ENCODE data around the gene ATP9B.
"Not testable (repeated sequence)": the region's sequence is repeated elsewhere in the genome, so short reads cannot be mapped to it uniquely, and the experiment has no call there.

Gene ATP9B

GRCh38 chr18:79166702-79167101 is 97.5 kb downstream of the ATP9B start:
- H3K36me3 ChIP-seq (ENCODE audit: control insufficient read depth, insufficient read depth, low read length): peaks cover 2% of the 10 kb centered on the region; the same call in 1 of the 2 replicates
- no peak for TF ChIP-seq CTCF (IDR thresholded peaks at IDR 0.05; ENCODE audit: insufficient read depth, low read length, poor library complexity, severe bottlenecking)
- no peak for DNase-seq (ENCODE audit: extremely low read depth, insufficient read length)

GRCh38 chr18:79167526-79168190 is 98.5 kb downstream of the ATP9B start:
- H3K4me3 ChIP-seq (replicated peaks; ENCODE audit: low read depth, low read length): no peak overlapping the region
- peaks cover 2% of the 10 kb centered on the region; the same call in 1 of the 2 replicates for H3K36me3 ChIP-seq (ENCODE audit: control insufficient read depth, insufficient read depth, low read length)
- H3K27me3 ChIP-seq (replicated peaks; ENCODE audit: control insufficient read depth, insufficient read depth, low read length): no peaks in the 10 kb centered on the region
- DNase-seq (ENCODE audit: extremely low read depth, insufficient read length): no peak
- no peak for TF ChIP-seq CTCF (IDR thresholded peaks at IDR 0.05; ENCODE audit: insufficient read depth, low read length, poor library complexity, severe bottlenecking)

More at GRCh38 chr18:79166702-79167101, 97.5 kb downstream of the ATP9B start:
- Histone ChIP-seq H3K4me3 (replicated peaks; ENCODE audit: low read depth, low read length) (no peak overlapping the region), H3K27me3 (replicated peaks; ENCODE audit: control insufficient read depth, insufficient read depth, low read length) (no peaks in the 10 kb centered on the region)

GRCh38 chr18:79169958-79170555 is 100.9 kb downstream of the ATP9B start:
- DNase-seq (ENCODE audit: extremely low read depth, insufficient read length): no peak
- Histone ChIP-seq H3K27me3 (replicated peaks; ENCODE audit: control insufficient read depth, insufficient read depth, low read length) (no peaks in the 10 kb centered on the region), H3K36me3 (ENCODE audit: control insufficient read depth, insufficient read depth, low read length) (peaks cover 2% of the 10 kb centered on the region; the same call in 1 of the 2 replicates), H3K4me3 (replicated peaks; ENCODE audit: low read depth, low read length) (no peak overlapping the region)
- TF ChIP-seq CTCF (IDR thresholded peaks at IDR 0.05; ENCODE audit: insufficient read depth, low read length, poor library complexity, severe bottlenecking): no peak

GRCh38 chr18:79172331-79172730 is 103.1 kb downstream of the ATP9B start:
- not testable (repeated sequence) for H3K27me3 ChIP-seq (replicated peaks; ENCODE audit: control insufficient read depth, insufficient read depth, low read length); H3K36me3 ChIP-seq (ENCODE audit: control insufficient read depth, insufficient read depth, low read length); DNase-seq (ENCODE audit: extremely low read depth, insufficient read length); H3K4me3 ChIP-seq (replicated peaks; ENCODE audit: low read depth, low read length)

GRCh38 chr18:79173742-79174141 is 104.5 kb downstream of the ATP9B start:
- Histone ChIP-seq H3K27me3 (replicated peaks; ENCODE audit: control insufficient read depth, insufficient read depth, low read length) (no peaks in the 10 kb centered on the region), H3K36me3 (ENCODE audit: control insufficient read depth, insufficient read depth, low read length) (no peaks in the 10 kb centered on the region), H3K4me3 (replicated peaks; ENCODE audit: low read depth, low read length) (no peak overlapping the region)
- TF ChIP-seq CTCF (IDR thresholded peaks at IDR 0.05; ENCODE audit: insufficient read depth, low read length, poor library complexity, severe bottlenecking): no peak
- DNase-seq (ENCODE audit: extremely low read depth, insufficient read length): no peak

GRCh38 chr18:79178113-79178531 is 108.9 kb downstream of the ATP9B start:
- no peaks in the 10 kb centered on the region for H3K36me3 ChIP-seq (ENCODE audit: control insufficient read depth, insufficient read depth, low read length)
- no peak for DNase-seq (ENCODE audit: extremely low read depth, insufficient read length)
- H3K4me3 ChIP-seq (replicated peaks; ENCODE audit: low read depth, low read length): no peak overlapping the region
- TF ChIP-seq CTCF (IDR thresholded peaks at IDR 0.05; ENCODE audit: insufficient read depth, low read length, poor library complexity, severe bottlenecking): no peak
- no peaks in the 10 kb centered on the region for H3K27me3 ChIP-seq (replicated peaks; ENCODE audit: control insufficient read depth, insufficient read depth, low read length)

Data from GM06990 (cell line).